Liver (tissue), 9 donors: ENCODE measurements around the gene TTYH3. TPM values are rescaled to one million over a fixed set of nuclear protein-coding genes. Genes with fewer than 3 reads are reported as not detected.

Experiments used
- DNase-seq: peaks from one replicate; pipeline ENCODE4 v3.0.0-alpha.2; 2017; ENCODE audit warnings: low spot score
- H3K27ac ChIP-seq, 2 donors: one replicate each; pipeline ENCODE4 v1.7.0; 2013; ENCODE audit warnings: inconsistent platforms in 2 of 2, low read length in 2 of 2, control low read depth in 1 of 2, low read depth in 1 of 2, mild to moderate bottlenecking in 1 of 2
- H3K27me3 ChIP-seq, 4 donors: one replicate each; pipeline versions ENCODE4 v1.6.1 to v1.7.0; 2013; ENCODE audit warnings: low read length in 3 of 4, inconsistent platforms in 1 of 4, mild to moderate bottlenecking in 1 of 4, moderate library complexity in 1 of 4; ENCODE audit not compliant: control insufficient read depth in 4 of 4, insufficient read depth in 4 of 4
- H3K36me3 ChIP-seq, 4 donors: one replicate each; pipeline versions ENCODE4 v1.6.1 to v1.7.0; 2013; ENCODE audit warnings: low read length in 3 of 4, mild to moderate bottlenecking in 3 of 4, low read depth in 1 of 4, moderate library complexity in 1 of 4; ENCODE audit not compliant: control insufficient read depth in 4 of 4, insufficient read depth in 3 of 4
- H3K4me1 ChIP-seq, 4 donors: one replicate each; pipeline versions ENCODE4 v1.6.1 to v1.7.0; 2013; ENCODE audit warnings: low read length in 3 of 4, mild to moderate bottlenecking in 3 of 4, moderate library complexity in 1 of 4; ENCODE audit not compliant: control insufficient read depth in 4 of 4, insufficient read depth in 4 of 4
- H3K4me3 ChIP-seq, 3 donors: one replicate each; pipeline versions ENCODE4 v1.6.1 to v1.7.0; 2013; ENCODE audit warnings: low read length in 3 of 3, control low read depth in 1 of 3, low read depth in 1 of 3, mild to moderate bottlenecking in 1 of 3
- H3K9ac ChIP-seq, 2 donors: one replicate each; pipeline ENCODE4 v1.7.0; 2013; ENCODE audit warnings: low read length in 2 of 2, mild to moderate bottlenecking in 2 of 2, moderate library complexity in 2 of 2, control low read depth in 1 of 2, low read depth in 1 of 2
- H3K9me3 ChIP-seq, 4 donors: one replicate each; pipeline versions ENCODE4 v1.6.1 to v1.7.0; 2013; ENCODE audit warnings: low read length in 3 of 4; ENCODE audit not compliant: control insufficient read depth in 4 of 4
- EGR1 ChIP-seq, 2 donors: IDR thresholded peaks; 2 replicates each; pipeline ENCODE4 v1.6.1; 2016 to 2018; ENCODE audit warnings: antibody characterized with exemption in 2 of 2, low read depth in 2 of 2
- FOXA1 ChIP-seq: IDR thresholded peaks from 2 replicates; pipeline ENCODE4 v1.6.1; 2016; ENCODE audit warnings: antibody characterized with exemption
- FOXA2 ChIP-seq: IDR thresholded peaks from 2 replicates; pipeline ENCODE4 v1.6.1; 2016; ENCODE audit warnings: antibody characterized with exemption
- GABPA ChIP-seq, 2 donors: IDR thresholded peaks in 1 of 2; conservative IDR thresholded peaks in 1 of 2; 2 replicates each; pipeline ENCODE4 v1.6.1; 2016; ENCODE audit warnings: antibody characterized with exemption in 2 of 2, mild to moderate bottlenecking in 1 of 2, moderate library complexity in 1 of 2
- HNF4A ChIP-seq, 2 donors: conservative IDR thresholded peaks; 2 replicates each; pipeline ENCODE4 v1.6.1; 2016; ENCODE audit warnings: antibody characterized with exemption in 2 of 2, mild to moderate bottlenecking in 2 of 2
- HNF4G ChIP-seq: IDR thresholded peaks from 2 replicates; pipeline ENCODE4 v1.6.1; 2016; ENCODE audit warnings: antibody characterized with exemption
- JUND ChIP-seq, 2 donors: IDR thresholded peaks; 2 replicates each; pipeline ENCODE4 v1.6.1; 2016; ENCODE audit warnings: antibody characterized with exemption in 2 of 2
- NR2F2 ChIP-seq: IDR thresholded peaks from 2 replicates; pipeline ENCODE4 v1.6.1; 2016; ENCODE audit warnings: antibody characterized with exemption
- RAD21 ChIP-seq, 2 donors: IDR thresholded peaks; 2 replicates each; pipeline ENCODE4 v1.6.1; 2016; ENCODE audit warnings: antibody characterized with exemption in 2 of 2, mild to moderate bottlenecking in 2 of 2
- RXRA ChIP-seq, 2 donors: IDR thresholded peaks; 2 replicates each; pipeline ENCODE4 v1.6.1; 2017 to 2018; ENCODE audit warnings: antibody characterized with exemption in 2 of 2, mild to moderate bottlenecking in 1 of 2
- SP1 ChIP-seq: IDR thresholded peaks from 2 replicates; pipeline ENCODE4 v1.6.1; 2018; ENCODE audit warnings: antibody characterized with exemption, mild to moderate bottlenecking
- TAF1 ChIP-seq: conservative IDR thresholded peaks from 2 replicates; pipeline ENCODE4 v1.6.1; 2016; ENCODE audit warnings: antibody characterized with exemption, mild to moderate bottlenecking
- YY1 ChIP-seq: IDR thresholded peaks from 2 replicates; pipeline ENCODE4 v1.6.1; 2016; ENCODE audit warnings: antibody characterized with exemption, mild to moderate bottlenecking
- WGBS: extraction: QIAGEN DNeasy Blood & Tissue Kit; methylation state at CpG from one replicate; pipeline ENCODE4 v1.1.7; 2013; 5-methylcytosine and 5-hydroxymethylcytosine counted together
- polyA plus RNA-seq, 2 donors: library from polyadenylated mRNA; stranded (reverse) in 1 of 2; unstranded in 1 of 2; fragments of 200-250 nt in 1 of 2; fragments of >200 nt in 1 of 2; fragmentation: Nextera tagmentation in 1 of 2; extraction: Ambion mirVana in 1 of 2; gene quantifications; one replicate each; pipeline versions ENCODE4 v1.2.1 to v1.2.3, GENCODE V29; 2013 to 2015
- total RNA-seq, 2 donors: library from RNA; depleted of rRNA; stranded (reverse); fragments of >200 nt; gene quantifications; one replicate each; pipeline ENCODE4 v1.2.3, GENCODE V29; 2014
- TF ChIP-seq, protein P1 (sequence below): fragments of 150-350 bp; IDR thresholded peaks from 2 replicates; pipeline ENCODE4 v1.5.1; 2017; ENCODE audit warnings: improper control_type of control experiment, low read depth, low read length; ENCODE audit not compliant: missing input control
- TF ChIP-seq, protein P2 (sequence below): IDR thresholded peaks from 2 replicates; pipeline ENCODE4 v1.6.1; 2016; ENCODE audit warnings: antibody characterized with exemption
- TF ChIP-seq, protein P3 (sequence below): IDR thresholded peaks from 2 replicates; pipeline ENCODE4 v1.6.1; 2016; ENCODE audit warnings: antibody characterized with exemption
- TF ChIP-seq, protein P4 (sequence below): IDR thresholded peaks from 2 replicates; pipeline ENCODE4 v1.6.1; 2016; ENCODE audit warnings: antibody characterized with exemption, mild to moderate bottlenecking
- TF ChIP-seq, protein P5 (sequence below): IDR thresholded peaks from 2 replicates; pipeline ENCODE4 v1.6.1; 2016; ENCODE audit warnings: antibody characterized with exemption
- donor health status: healthy.
- donor health status: healthy.
- donor health status: healthy.
- donor health status: healthy.
- donor health status: healthy.

TTYH3 gene
- total and polyA plus RNA-seq, 4 donors = 8.2 to 19.6 (median 17.4) TPM

DNA sequence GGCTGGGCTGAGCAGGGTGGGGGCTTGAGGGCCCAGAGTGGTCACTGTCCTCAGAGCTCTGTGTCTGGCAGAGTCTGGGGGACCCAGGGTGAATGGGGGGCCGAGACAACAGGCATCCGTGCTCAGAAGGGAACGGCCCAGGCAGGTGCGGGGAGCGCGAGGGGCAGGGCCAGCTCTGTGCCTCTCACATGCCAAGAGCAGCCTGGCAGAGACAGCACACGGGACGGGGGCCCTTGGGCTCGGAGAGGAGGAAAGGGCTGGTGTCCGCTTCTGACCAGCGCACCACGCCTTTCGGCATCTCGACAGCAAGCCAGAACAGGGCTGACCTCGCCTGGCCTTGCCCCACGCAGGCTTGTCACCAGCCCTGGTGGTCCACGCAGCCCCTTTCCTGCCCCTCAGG, 69.6 kb downstream of the TTYH3 start:
- no peak for DNase-seq
- Histone ChIP-seq H3K9me3 (no peaks in the 10 kb centered on the region), H3K4me1 (peaks cover 0 to 12% (median 2%) of the 10 kb centered on the region in 4 donors), H3K27ac (no peak overlapping the region), H3K27me3 (no peaks in the 10 kb centered on the region), H3K4me3 (no peak overlapping the region), H3K36me3 (no peaks in the 10 kb centered on the region), H3K9ac (no peak overlapping the region)
- TF ChIP-seq, protein P1, sequence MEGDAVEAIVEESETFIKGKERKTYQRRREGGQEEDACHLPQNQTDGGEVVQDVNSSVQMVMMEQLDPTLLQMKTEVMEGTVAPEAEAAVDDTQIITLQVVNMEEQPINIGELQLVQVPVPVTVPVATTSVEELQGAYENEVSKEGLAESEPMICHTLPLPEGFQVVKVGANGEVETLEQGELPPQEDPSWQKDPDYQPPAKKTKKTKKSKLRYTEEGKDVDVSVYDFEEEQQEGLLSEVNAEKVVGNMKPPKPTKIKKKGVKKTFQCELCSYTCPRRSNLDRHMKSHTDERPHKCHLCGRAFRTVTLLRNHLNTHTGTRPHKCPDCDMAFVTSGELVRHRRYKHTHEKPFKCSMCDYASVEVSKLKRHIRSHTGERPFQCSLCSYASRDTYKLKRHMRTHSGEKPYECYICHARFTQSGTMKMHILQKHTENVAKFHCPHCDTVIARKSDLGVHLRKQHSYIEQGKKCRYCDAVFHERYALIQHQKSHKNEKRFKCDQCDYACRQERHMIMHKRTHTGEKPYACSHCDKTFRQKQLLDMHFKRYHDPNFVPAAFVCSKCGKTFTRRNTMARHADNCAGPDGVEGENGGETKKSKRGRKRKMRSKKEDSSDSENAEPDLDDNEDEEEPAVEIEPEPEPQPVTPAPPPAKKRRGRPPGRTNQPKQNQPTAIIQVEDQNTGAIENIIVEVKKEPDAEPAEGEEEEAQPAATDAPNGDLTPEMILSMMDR = no peak
- TF ChIP-seq, protein P2, sequence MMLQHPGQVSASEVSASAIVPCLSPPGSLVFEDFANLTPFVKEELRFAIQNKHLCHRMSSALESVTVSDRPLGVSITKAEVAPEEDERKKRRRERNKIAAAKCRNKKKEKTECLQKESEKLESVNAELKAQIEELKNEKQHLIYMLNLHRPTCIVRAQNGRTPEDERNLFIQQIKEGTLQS = no peak
- WGBS = 88% methylated on average over 17 of the region's 17 CpGs

DNA sequence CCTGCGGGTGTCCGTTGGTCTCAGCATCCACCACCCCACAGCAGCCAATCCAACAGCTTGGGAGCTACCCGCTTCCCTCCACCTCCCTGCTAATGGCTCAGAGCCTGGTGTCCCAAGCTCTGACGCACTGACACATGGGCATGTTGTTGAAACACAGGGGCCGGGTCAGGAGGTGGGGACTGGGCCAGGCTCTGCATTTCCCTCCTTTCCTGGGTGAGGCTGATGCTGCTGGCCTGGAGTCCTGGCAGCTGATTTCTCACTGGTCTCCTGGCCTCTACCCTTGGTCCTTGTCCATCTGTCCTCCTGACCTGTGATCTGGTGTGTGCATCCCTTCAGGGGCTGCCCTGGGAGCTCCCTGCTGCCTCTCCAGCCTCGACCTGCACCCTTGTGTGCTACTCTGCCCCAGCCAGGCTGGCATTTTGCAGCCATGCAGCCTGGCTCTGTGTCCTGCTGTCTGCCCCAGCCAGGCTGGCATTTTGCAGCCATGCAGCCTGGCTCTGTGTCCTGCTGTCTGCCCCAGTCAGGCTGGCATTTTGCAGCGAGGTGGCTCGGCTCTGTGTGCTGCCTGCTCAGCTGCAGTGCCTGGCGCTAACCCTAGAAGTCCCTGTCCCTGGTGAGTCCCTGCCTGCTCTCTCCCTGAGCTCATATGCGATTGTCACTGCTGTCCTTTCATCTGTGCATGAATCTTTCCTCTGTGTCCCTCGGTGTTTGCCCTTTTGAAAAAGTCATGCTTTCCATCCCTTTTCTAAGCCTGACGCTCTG, 70.2 kb downstream of the TTYH3 start:
- Histone ChIP-seq H3K4me1 (peaks cover 0 to 12% (median 2%) of the 10 kb centered on the region in 4 donors), H3K9me3 (no peaks in the 10 kb centered on the region), H3K27ac (no peak overlapping the region), H3K9ac (no peak overlapping the region), H3K4me3 (no peak overlapping the region), H3K36me3 (no peaks in the 10 kb centered on the region), H3K27me3 (no peaks in the 10 kb centered on the region)
- no peak for DNase-seq
- TF ChIP-seq NR2F2 (no peak), YY1 (no peak), HNF4G (no peak), GABPA (IDR thresholded peaks at IDR 0.05 in 1 of 2, conservative IDR thresholded peaks at IDR 0.05 in 1 of 2) (no peak), FOXA2 (peak; percentile 22), RAD21 (IDR thresholded peaks at IDR 0.05) (no peak), TAF1 (no peak), FOXA1 (peak; percentile 20), RXRA (IDR thresholded peaks at IDR 0.05) (peak in 1 of 2 donors; percentile 89), EGR1 (IDR thresholded peaks at IDR 0.05; ENCODE audit: low read depth in 2 of 2) (no peak), HNF4A (conservative IDR thresholded peaks at IDR 0.05) (peak in 1 of 2 donors; percentile 82), JUND (IDR thresholded peaks at IDR 0.05) (no peak), SP1 (no peak)
- TF ChIP-seq, protein P1 = no peak
- TF ChIP-seq, protein P3, sequence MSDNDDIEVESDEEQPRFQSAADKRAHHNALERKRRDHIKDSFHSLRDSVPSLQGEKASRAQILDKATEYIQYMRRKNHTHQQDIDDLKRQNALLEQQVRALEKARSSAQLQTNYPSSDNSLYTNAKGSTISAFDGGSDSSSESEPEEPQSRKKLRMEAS = no peak
- TF ChIP-seq, protein P4, sequence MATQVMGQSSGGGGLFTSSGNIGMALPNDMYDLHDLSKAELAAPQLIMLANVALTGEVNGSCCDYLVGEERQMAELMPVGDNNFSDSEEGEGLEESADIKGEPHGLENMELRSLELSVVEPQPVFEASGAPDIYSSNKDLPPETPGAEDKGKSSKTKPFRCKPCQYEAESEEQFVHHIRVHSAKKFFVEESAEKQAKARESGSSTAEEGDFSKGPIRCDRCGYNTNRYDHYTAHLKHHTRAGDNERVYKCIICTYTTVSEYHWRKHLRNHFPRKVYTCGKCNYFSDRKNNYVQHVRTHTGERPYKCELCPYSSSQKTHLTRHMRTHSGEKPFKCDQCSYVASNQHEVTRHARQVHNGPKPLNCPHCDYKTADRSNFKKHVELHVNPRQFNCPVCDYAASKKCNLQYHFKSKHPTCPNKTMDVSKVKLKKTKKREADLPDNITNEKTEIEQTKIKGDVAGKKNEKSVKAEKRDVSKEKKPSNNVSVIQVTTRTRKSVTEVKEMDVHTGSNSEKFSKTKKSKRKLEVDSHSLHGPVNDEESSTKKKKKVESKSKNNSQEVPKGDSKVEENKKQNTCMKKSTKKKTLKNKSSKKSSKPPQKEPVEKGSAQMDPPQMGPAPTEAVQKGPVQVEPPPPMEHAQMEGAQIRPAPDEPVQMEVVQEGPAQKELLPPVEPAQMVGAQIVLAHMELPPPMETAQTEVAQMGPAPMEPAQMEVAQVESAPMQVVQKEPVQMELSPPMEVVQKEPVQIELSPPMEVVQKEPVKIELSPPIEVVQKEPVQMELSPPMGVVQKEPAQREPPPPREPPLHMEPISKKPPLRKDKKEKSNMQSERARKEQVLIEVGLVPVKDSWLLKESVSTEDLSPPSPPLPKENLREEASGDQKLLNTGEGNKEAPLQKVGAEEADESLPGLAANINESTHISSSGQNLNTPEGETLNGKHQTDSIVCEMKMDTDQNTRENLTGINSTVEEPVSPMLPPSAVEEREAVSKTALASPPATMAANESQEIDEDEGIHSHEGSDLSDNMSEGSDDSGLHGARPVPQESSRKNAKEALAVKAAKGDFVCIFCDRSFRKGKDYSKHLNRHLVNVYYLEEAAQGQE = no peak
- TF ChIP-seq, protein P5, sequence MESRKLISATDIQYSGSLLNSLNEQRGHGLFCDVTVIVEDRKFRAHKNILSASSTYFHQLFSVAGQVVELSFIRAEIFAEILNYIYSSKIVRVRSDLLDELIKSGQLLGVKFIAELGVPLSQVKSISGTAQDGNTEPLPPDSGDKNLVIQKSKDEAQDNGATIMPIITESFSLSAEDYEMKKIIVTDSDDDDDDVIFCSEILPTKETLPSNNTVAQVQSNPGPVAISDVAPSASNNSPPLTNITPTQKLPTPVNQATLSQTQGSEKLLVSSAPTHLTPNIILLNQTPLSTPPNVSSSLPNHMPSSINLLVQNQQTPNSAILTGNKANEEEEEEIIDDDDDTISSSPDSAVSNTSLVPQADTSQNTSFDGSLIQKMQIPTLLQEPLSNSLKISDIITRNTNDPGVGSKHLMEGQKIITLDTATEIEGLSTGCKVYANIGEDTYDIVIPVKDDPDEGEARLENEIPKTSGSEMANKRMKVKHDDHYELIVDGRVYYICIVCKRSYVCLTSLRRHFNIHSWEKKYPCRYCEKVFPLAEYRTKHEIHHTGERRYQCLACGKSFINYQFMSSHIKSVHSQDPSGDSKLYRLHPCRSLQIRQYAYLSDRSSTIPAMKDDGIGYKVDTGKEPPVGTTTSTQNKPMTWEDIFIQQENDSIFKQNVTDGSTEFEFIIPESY = no peak
- TF ChIP-seq, protein P2 = no peak
- WGBS = 51% methylated on average over 12 of the region's 12 CpGs
